IMR-90 (cell line): ENCODE data around the gene RTN4IP1. TPM values are rescaled to one million over a fixed set of nuclear protein-coding genes. Genes with fewer than 3 reads are reported as not detected.

Source experiments
- ATAC-seq: fragments of 200-7000 bp; cut with Tn5 transposase; 2 replicates; pipeline ENCODE4 v1.9.1; 2020; ENCODE audit warnings: low read depth, mild to moderate bottlenecking, moderate library complexity
- BruUV-seq: library from RNA; stranded (reverse); fragments of 400-500 nt; replicated peaks from 2 replicates; lab custom pipeline; 2021; lab: Mats Ljungman, UMichigan
- CTCF ChIA-PET: fragments of 300-600 bp; formaldehyde crosslinking; extraction: SDS; loops from one replicate; lab custom pipeline; 2021; ENCODE audit warnings: antibody characterized with exemption; lab: Yijun Ruan, JAX
- POLR2A ChIA-PET: fragments of 300-600 bp; sonication (Branson Sonifier 250); formaldehyde crosslinking; loops from one replicate; lab custom pipeline; 2022; ENCODE audit warnings: antibody characterized with exemption; ENCODE audit not compliant: unreplicated experiment; lab: Charles Lee
- DNase-seq: peaks from one replicate; pipeline ENCODE4 v3.0.0; 2013
- H2AFZ ChIP-seq: replicated peaks from 2 replicates; pipeline ENCODE3; 2013; ENCODE audit warnings: low read length, mild to moderate bottlenecking; ENCODE audit not compliant: poor library complexity
- H2AK5ac ChIP-seq: 2 replicates; pipeline ENCODE4 v1.6.1; 2013; ENCODE audit warnings: low read depth, low read length, inconsistent platforms
- H2AK9ac ChIP-seq: replicated peaks from 2 replicates; pipeline ENCODE3; 2013; ENCODE audit warnings: mild to moderate bottlenecking, low read depth, low read length, moderate library complexity; ENCODE audit not compliant: poor library complexity
- H2BK120ac ChIP-seq: 2 replicates; pipeline ENCODE4 v1.6.1; 2013; ENCODE audit warnings: low read depth, low read length, inconsistent platforms
- H2BK15ac ChIP-seq: 3 replicates; pipeline ENCODE4 v1.6.1; 2013; ENCODE audit warnings: low read depth, low read length, inconsistent platforms
- H2BK20ac ChIP-seq: 2 replicates; pipeline ENCODE4 v1.6.1; 2013; ENCODE audit warnings: low read depth, mild to moderate bottlenecking, inconsistent platforms, low read length, moderate library complexity
- H2BK5ac ChIP-seq: 2 replicates; pipeline ENCODE4 v1.6.1; 2013; ENCODE audit warnings: mild to moderate bottlenecking, low read depth, low read length, inconsistent platforms; ENCODE audit not compliant: poor library complexity, severe bottlenecking
- H3K14ac ChIP-seq: replicated peaks from 2 replicates; pipeline ENCODE4 v1.6.1; 2013; ENCODE audit warnings: low read depth, low read length, inconsistent platforms
- H3K18ac ChIP-seq: 2 replicates; pipeline ENCODE4 v1.6.1; 2013; ENCODE audit warnings: low read depth, low read length, control low read depth
- H3K23ac ChIP-seq: 2 replicates; pipeline ENCODE4 v1.6.1; 2013; ENCODE audit warnings: low read depth, low read length, inconsistent platforms
- H3K27ac ChIP-seq: 2 replicates; pipeline ENCODE4 v1.5.1; 2013; ENCODE audit warnings: mild to moderate bottlenecking, control low read depth, low read length; ENCODE audit not compliant: insufficient read depth
- H3K27me3 ChIP-seq: 2 replicates; pipeline ENCODE4 v1.6.1; 2013; ENCODE audit warnings: low read length; ENCODE audit not compliant: control insufficient read depth, insufficient read depth
- H3K36me3 ChIP-seq: 2 replicates; pipeline ENCODE4 v1.6.1; 2013; ENCODE audit warnings: low read length, mixed read lengths; ENCODE audit not compliant: control insufficient read depth, insufficient read depth
- H3K4ac ChIP-seq: 2 replicates; pipeline ENCODE4 v1.6.1; 2013; ENCODE audit warnings: low read depth, low read length, inconsistent platforms
- H3K4me1 ChIP-seq: 2 replicates; pipeline ENCODE4 v1.6.1; 2013; ENCODE audit warnings: low read length, mixed read lengths; ENCODE audit not compliant: control insufficient read depth, insufficient read depth
- H3K4me2 ChIP-seq: 2 replicates; pipeline ENCODE4 v1.6.1; 2013; ENCODE audit warnings: low read depth, mild to moderate bottlenecking, control low read depth, low read length, moderate library complexity
- H3K4me3 ChIP-seq: 2 replicates; pipeline ENCODE4 v1.5.1; 2013; ENCODE audit warnings: low read depth, mild to moderate bottlenecking, control low read depth, low read length, moderate library complexity; ENCODE audit not compliant: insufficient read depth
- H3K56ac ChIP-seq: 2 replicates; pipeline ENCODE4 v1.6.1; 2013; ENCODE audit warnings: low read length, inconsistent platforms; ENCODE audit not compliant: insufficient read depth; ENCODE audit errors: extremely low read depth
- H3K79me1 ChIP-seq, 2 experiments: 2 replicates each; pipeline ENCODE4 v1.6.1; 2013; ENCODE audit warnings: low read length in 2 of 2, inconsistent platforms in 1 of 2, low read depth in 1 of 2
- H3K9ac ChIP-seq: 2 replicates; pipeline ENCODE4 v1.6.1; 2013; ENCODE audit warnings: low read depth, low read length, control low read depth
- H3K9me1 ChIP-seq: 2 replicates; pipeline ENCODE4 v1.6.1; 2013; ENCODE audit warnings: low read length, inconsistent platforms; ENCODE audit not compliant: insufficient read depth
- H3K9me3 ChIP-seq: 2 replicates; pipeline ENCODE4 v1.6.1; 2013; ENCODE audit warnings: low read length; ENCODE audit not compliant: control insufficient read depth, insufficient read depth
- H4K20me1 ChIP-seq: 2 replicates; pipeline ENCODE4 v1.6.1; 2013; ENCODE audit warnings: low read length, inconsistent platforms; ENCODE audit not compliant: insufficient read depth
- H4K5ac ChIP-seq: 2 replicates; pipeline ENCODE4 v1.6.1; 2013; ENCODE audit warnings: mild to moderate bottlenecking, low read depth, low read length, control low read depth
- H4K8ac ChIP-seq, 2 experiments: 2 replicates each; pipeline ENCODE4 v1.6.1; 2013; ENCODE audit warnings: low read depth in 2 of 2, low read length in 2 of 2, control low read depth in 1 of 2, inconsistent platforms in 1 of 2
- H4K91ac ChIP-seq: 2 replicates; pipeline ENCODE4 v1.6.1; 2013; ENCODE audit warnings: low read depth, low read length, inconsistent platforms; ENCODE audit not compliant: insufficient read depth
- BHLHE40 ChIP-seq: fragments of 150-350 bp; IDR thresholded peaks from 2 replicates; pipeline ENCODE4 v1.6.1; 2016; ENCODE audit warnings: mild to moderate bottlenecking, low read depth, low read length
- CEBPB ChIP-seq: IDR thresholded peaks from 2 replicates; pipeline ENCODE4 v1.6.1; 2012; ENCODE audit warnings: low read depth, low read length, improper control_type of control experiment
- CHD1 ChIP-seq: IDR thresholded peaks from 2 replicates; pipeline ENCODE4 v1.6.1; 2012; ENCODE audit warnings: low read depth, low read length, improper control_type of control experiment
- ELK1 ChIP-seq: fragments of 150-350 bp; IDR thresholded peaks from 2 replicates; pipeline ENCODE4 v1.6.1; 2016; ENCODE audit warnings: low read depth, mild to moderate bottlenecking, low read length, moderate library complexity, borderline replicate concordance
- FOS ChIP-seq: fragments of 150-350 bp; IDR thresholded peaks from 2 replicates; pipeline ENCODE4 v1.6.1; 2016; ENCODE audit warnings: low read depth, low read length
- MAFK ChIP-seq: IDR thresholded peaks from 2 replicates; pipeline ENCODE4 v1.6.1; 2012; ENCODE audit warnings: low read depth, low read length, improper control_type of control experiment
- MAZ ChIP-seq: IDR thresholded peaks from 2 replicates; pipeline ENCODE4 v1.6.1; 2012; ENCODE audit warnings: low read depth, mild to moderate bottlenecking, low read length, improper control_type of control experiment, moderate library complexity, borderline replicate concordance
- MXI1 ChIP-seq: IDR thresholded peaks from 2 replicates; pipeline ENCODE4 v1.6.1; 2012; ENCODE audit warnings: low read depth, mild to moderate bottlenecking, low read length, moderate library complexity, borderline replicate concordance
- POLR2A ChIP-seq: IDR thresholded peaks from 2 replicates; pipeline ENCODE4 v1.6.1; 2012; ENCODE audit warnings: mild to moderate bottlenecking, low read depth, low read length
- RAD21 ChIP-seq: IDR thresholded peaks from 2 replicates; pipeline ENCODE4 v1.6.1; 2012; ENCODE audit warnings: low read length, improper control_type of control experiment
- RCOR1 ChIP-seq: IDR thresholded peaks from 2 replicates; pipeline ENCODE4 v1.6.1; 2012; ENCODE audit warnings: mild to moderate bottlenecking, low read length, improper control_type of control experiment; ENCODE audit not compliant: insufficient replicate concordance
- RFX5 ChIP-seq: IDR thresholded peaks from 2 replicates; pipeline ENCODE4 v1.8.0; 2012; ENCODE audit warnings: low read depth, mild to moderate bottlenecking, low read length, moderate library complexity
- WGBS, 2 experiments: methylation state at CpG; one replicate each; pipeline versions ENCODE4 v1.1.5 to v1.1.7; 2013; ENCODE audit warnings: missing lambda C conversion rate in 2 of 2; ENCODE audit not compliant: insufficient read length in 1 of 2; ENCODE audit errors: extremely low coverage in 2 of 2; 5-methylcytosine and 5-hydroxymethylcytosine counted together
- dilution Hi-C: fragments of 300-500 bp; cut with HindIII; formaldehyde crosslinking; loops from one replicate; pipeline ENCODE4 v1.14.3; 2018; ENCODE audit warnings: low sequenced_read_pairs; ENCODE audit not compliant: unreplicated experiment
- in situ Hi-C: fragments of 300-500 bp; cut with MboI; formaldehyde crosslinking; loops from 3 replicates; pipeline ENCODE4 v1.14.3; 2019; ENCODE audit warnings: low sequenced_read_pairs, inconsistent platforms, mixed read lengths
- intact Hi-C: fragments of 100-400 bp; cut with micrococcal nuclease; formaldehyde crosslinking; loops from 2 replicates; pipeline ENCODE4 v1.10.0; 2022
- polyA plus RNA-seq, 3 experiments: library from polyadenylated mRNA; depleted of rRNA; stranded (reverse); fragments of >200 nt; gene quantifications; 2 replicates each; pipeline ENCODE4 v1.2.3, GENCODE V29; 2012; ENCODE audit warnings: low replicate concordance in 1 of 3
- total RNA-seq: library from RNA; depleted of rRNA; stranded (reverse); fragments of >200 nt; gene quantifications from 2 replicates; pipeline ENCODE4 v1.2.3, GENCODE V29; 2012
- TF ChIP-seq, protein P1 (sequence below): fragments of 150-350 bp; IDR thresholded peaks from 2 replicates; pipeline ENCODE4 v1.6.1; 2017; ENCODE audit warnings: mild to moderate bottlenecking, antibody characterized with exemption, low read length, low read depth

RTN4IP1 gene
- total and polyA plus RNA-seq, 2 of the 4 experiments (the other 2 are of a cell fraction) = 5.7 to 9.9 TPM

- Histone ChIP-seq H3K36me3 (peaks cover 4% of the 10 kb centered on the region; the same call in 1 of the 2 replicates), H4K8ac (no peak overlapping the region), H4K91ac (no peak overlapping the region), H3K9me1 (no peaks in the 10 kb centered on the region), H4K20me1 (no peaks in the 10 kb centered on the region), H2BK120ac (no peak overlapping the region), H3K4me3 (no peak overlapping the region), H3K27ac (no peak overlapping the region), H3K56ac (no peak overlapping the region), H3K9ac (no peak overlapping the region), H3K23ac (no peak overlapping the region), H4K5ac (no peak overlapping the region), H2AK5ac (no peak overlapping the region), H3K79me1 (no peaks in the 10 kb centered on the region), H2AFZ (no peak overlapping the region), H3K14ac (no peak overlapping the region), H3K4me2 (no peak overlapping the region), H3K4me1 (no peaks in the 10 kb centered on the region), H3K4ac (no peak overlapping the region), H3K27me3 (no peaks in the 10 kb centered on the region), H2AK9ac (no peak overlapping the region), H3K18ac (no peak overlapping the region), H2BK5ac (no peak overlapping the region), H2BK20ac (no peak overlapping the region), H3K9me3 (no peaks in the 10 kb centered on the region), H2BK15ac (no peak overlapping the region)
- DNase-seq (no peak), ATAC-seq (no peak)
- in situ Hi-C loops = no loop called here
- TF ChIP-seq POLR2A = no peak
- no peak for TF ChIP-seq BHLHE40
- TF ChIP-seq RCOR1 = no peak
- TF ChIP-seq MAZ = no peak
- TF ChIP-seq MAFK = no peak
- TF ChIP-seq MXI1 = no peak
- TF ChIP-seq, protein P1, sequence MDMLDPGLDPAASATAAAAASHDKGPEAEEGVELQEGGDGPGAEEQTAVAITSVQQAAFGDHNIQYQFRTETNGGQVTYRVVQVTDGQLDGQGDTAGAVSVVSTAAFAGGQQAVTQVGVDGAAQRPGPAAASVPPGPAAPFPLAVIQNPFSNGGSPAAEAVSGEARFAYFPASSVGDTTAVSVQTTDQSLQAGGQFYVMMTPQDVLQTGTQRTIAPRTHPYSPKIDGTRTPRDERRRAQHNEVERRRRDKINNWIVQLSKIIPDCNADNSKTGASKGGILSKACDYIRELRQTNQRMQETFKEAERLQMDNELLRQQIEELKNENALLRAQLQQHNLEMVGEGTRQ = no peak
- TF ChIP-seq FOS = no peak
- TF ChIP-seq CHD1 = no peak
- TF ChIP-seq RFX5 = no peak
- TF ChIP-seq ELK1 = no peak
- no peak for TF ChIP-seq RAD21
- no peak for TF ChIP-seq CEBPB
- dilution Hi-C loops = no loop called here
- no CpG with 5 or more reads among the region's 1 CpG for WGBS, 2 experiments
- intact Hi-C loops = no loop called here
- CTCF ChIA-PET = no interaction called here
- POLR2A ChIA-PET = no interaction called here
- no TSS peak for BruUV-seq
Measured at GRCh38 chr6:106619223-106619622, 10.1 kb downstream of the RTN4IP1 start.
